ENCODE results near the gene ANKDD1A.

Gene ANKDD1A

DNA sequence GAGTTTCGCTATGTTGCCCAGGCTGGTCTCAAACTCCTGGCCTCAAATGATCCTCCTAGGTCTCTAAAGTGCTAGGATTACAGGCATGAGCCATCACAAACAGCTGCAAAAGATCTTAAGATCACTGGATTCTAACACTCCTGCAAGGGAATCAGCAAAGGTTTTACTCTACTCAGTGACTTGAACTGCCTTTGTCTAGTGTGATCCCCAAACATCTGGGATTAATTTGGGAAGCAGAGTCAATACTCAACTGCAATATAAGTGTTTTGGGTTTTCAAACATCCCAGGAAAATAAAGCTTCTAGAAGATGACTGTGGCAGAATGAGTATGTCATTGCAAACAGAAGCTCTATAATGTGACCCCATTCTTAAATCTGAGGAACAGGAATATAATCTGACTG is 70.8 kb downstream of the ANKDD1A start:
- Histone ChIP-seq H3K27me3 (no peaks in the 10 kb centered on the region), H3K27ac (no peak overlapping the region), H3K4me1 (peaks cover 0 to 9% (median 3%) of the 10 kb centered on the region in 4 donors), H3K36me3 (peaks cover 4 to 43% (median 7%) of the 10 kb centered on the region in 3 donors), H3K9me3 (no peaks in the 10 kb centered on the region), H3K4me3 (no peak overlapping the region)
- intact Hi-C loops (cut with DNase I; ENCODE audit: low total_unique reads): no loop called here
- DNase-seq: no peak
- TF ChIP-seq, protein P1, sequence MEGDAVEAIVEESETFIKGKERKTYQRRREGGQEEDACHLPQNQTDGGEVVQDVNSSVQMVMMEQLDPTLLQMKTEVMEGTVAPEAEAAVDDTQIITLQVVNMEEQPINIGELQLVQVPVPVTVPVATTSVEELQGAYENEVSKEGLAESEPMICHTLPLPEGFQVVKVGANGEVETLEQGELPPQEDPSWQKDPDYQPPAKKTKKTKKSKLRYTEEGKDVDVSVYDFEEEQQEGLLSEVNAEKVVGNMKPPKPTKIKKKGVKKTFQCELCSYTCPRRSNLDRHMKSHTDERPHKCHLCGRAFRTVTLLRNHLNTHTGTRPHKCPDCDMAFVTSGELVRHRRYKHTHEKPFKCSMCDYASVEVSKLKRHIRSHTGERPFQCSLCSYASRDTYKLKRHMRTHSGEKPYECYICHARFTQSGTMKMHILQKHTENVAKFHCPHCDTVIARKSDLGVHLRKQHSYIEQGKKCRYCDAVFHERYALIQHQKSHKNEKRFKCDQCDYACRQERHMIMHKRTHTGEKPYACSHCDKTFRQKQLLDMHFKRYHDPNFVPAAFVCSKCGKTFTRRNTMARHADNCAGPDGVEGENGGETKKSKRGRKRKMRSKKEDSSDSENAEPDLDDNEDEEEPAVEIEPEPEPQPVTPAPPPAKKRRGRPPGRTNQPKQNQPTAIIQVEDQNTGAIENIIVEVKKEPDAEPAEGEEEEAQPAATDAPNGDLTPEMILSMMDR (IDR thresholded peaks at IDR 0.05): no peak

DNA sequence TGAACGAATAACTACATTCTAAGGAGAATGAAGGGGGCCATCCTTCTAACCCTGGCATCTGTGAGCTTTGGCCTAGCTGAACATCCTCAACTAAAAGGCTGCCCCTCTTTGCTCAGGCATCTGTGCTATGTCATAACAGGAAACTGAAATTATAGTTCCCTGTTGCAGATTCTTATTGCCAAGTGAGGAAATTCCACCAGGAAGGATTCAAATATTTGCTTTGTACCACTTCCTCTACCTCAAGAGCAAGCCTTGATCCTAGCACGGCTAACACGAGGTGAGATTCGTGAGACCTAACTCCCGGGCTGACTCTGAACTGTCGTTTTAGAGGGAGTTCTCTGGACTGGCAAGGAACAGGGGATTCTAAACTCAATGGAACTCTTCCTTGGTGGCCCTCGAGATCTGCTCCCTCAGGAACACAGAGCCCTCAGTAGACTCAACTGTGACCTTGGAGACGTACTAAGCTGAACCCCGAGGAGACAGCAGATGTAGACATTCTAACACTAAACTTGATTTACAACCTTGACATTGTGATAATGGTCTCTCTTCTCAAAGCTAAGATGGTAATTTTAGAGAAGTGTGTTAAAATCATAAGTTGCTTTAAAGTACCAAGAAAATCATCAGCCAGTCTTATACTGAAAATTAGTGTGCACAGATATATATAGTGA is 73.8 kb downstream of the ANKDD1A start:
- H3K4me3 ChIP-seq: no peak overlapping the region
- H3K27ac ChIP-seq: peak overlapping the region in 1 of 2 donors; percentile 6
- H3K9me3 ChIP-seq: no peaks in the 10 kb centered on the region
- peaks cover 0 to 14% (median 0%) of the 10 kb centered on the region in 3 donors for H3K36me3 ChIP-seq
- peaks cover 0 to 21% (median 10%) of the 10 kb centered on the region in 4 donors for H3K4me1 ChIP-seq
- no peaks in the 10 kb centered on the region for H3K27me3 ChIP-seq
- intact Hi-C loops (cut with DNase I; ENCODE audit: low total_unique reads): no loop called here
- TF ChIP-seq, protein P1 (IDR thresholded peaks at IDR 0.05): no peak
- no peak for DNase-seq

DNA sequence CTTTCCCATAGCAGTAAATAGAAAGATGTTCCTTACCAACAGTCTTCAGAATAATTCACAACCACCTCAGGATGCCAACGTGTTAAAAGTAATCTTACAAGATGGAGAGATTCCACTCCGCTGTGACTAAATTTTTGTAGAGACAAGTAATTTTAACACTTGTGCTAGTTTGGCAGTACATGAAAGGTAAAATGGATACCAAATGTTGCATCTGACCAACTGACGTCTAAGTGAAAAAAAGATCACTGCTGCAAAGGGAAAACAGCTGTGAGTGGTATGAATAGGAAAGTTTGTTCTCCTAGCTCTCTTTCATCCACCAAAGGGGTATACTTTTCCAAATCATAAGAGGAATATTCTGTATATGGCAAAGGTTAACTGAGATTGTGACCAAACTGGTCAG is 75.4 kb downstream of the ANKDD1A start:
- Histone ChIP-seq H3K36me3 (peaks cover 0 to 10% (median 0%) of the 10 kb centered on the region in 3 donors), H3K4me1 (peaks cover 0 to 21% (median 10%) of the 10 kb centered on the region in 4 donors), H3K9me3 (no peaks in the 10 kb centered on the region), H3K27ac (no peak overlapping the region), H3K4me3 (no peak overlapping the region), H3K27me3 (no peaks in the 10 kb centered on the region)
- TF ChIP-seq, protein P1 (IDR thresholded peaks at IDR 0.05): no peak
- DNase-seq: no peak
- intact Hi-C loops (cut with DNase I; ENCODE audit: low total_unique reads): no loop called here

DNA sequence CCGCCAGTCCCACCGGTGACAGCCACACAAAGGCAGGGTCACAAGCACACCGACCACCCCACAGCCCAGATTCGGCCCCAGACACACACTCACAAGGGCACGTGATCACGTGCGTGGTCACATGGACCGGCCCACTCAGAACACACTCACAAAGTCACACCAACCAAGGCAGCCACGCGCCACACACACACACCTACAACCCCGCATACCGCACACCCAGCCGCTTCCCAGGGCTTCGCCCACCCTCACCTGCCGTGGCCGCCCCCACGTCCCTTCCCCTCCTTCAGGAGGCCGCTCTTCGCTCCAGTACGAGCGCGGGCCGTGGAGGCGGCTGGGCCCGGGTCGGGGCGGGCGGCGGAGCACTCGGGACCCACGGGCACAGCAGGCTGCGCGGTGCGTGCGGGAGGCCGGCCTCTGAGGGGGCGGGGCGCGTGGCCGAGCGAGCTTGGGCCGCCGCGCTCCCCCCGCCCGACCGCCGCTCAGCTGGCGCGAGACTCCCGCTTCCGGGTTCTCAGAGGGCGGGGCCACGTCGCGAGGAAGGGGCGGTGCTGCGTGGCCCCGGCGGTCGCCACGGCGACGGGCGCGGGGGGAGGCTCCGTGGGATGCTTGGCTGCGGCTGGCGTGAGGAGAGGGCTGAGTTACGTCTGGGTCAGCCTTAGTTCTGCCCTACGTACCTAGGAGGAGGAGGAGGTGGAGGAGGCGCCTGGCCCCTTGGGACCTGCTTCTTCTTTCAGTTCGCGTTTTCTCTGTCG is 77.9 kb downstream of the ANKDD1A start, which contains the start of gene SPG21:
Gene SPG21 (minus strand): TSS at position 499 of the 752 bp plus-strand sequence. CDS start 6,345 bp downstream, outside the sequence.
- intact Hi-C loops (cut with DNase I; ENCODE audit: low total_unique reads): no loop called here
- Histone ChIP-seq H3K9me3 (no peaks in the 10 kb centered on the region), H3K36me3 (no peaks in the 10 kb centered on the region), H3K4me1 (peaks cover 0 to 21% (median 10%) of the 10 kb centered on the region in 4 donors), H3K4me3 (peak within 1 kb of the TSS; percentile 82 to 95), H3K27me3 (no peaks in the 10 kb centered on the region), H3K27ac (peak within 1 kb of the TSS; percentile 88 to 96)
- TF ChIP-seq, protein P1 (IDR thresholded peaks at IDR 0.05): no peak
- DNase-seq: peak; percentile 86 to 95

DNA sequence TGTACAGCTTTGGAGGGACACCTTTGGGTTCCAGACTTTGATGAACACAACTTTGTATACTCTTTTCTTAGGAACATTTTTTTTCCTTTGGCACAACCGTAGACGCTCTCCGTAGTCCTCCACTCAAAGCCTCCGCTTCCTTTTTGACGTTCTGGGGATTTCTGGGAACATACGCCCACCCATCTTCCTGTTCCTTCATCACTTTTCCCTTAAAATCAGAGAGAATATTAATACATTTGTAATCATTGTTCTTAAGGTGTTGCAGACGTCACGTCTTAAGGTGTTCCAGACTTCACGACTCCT is 78.4 kb downstream of the ANKDD1A start:
- Histone ChIP-seq H3K9me3 (no peaks in the 10 kb centered on the region), H3K4me3 (peak overlapping the region; percentile 82 to 95), H3K4me1 (peaks cover 0 to 20% (median 8%) of the 10 kb centered on the region in 4 donors), H3K36me3 (no peaks in the 10 kb centered on the region), H3K27ac (peak overlapping the region; percentile 88 to 96), H3K27me3 (no peaks in the 10 kb centered on the region)
- DNase-seq: no peak
- TF ChIP-seq, protein P1 (IDR thresholded peaks at IDR 0.05): no peak
- intact Hi-C loops (cut with DNase I; ENCODE audit: low total_unique reads): no loop called here

All from tibial artery (tissue), 4 donors.